Osteocyte (in vitro differentiated cells): ENCODE data around the gene RAD23B. TPM values are rescaled to one million over a fixed set of nuclear protein-coding genes. Genes with fewer than 3 reads are reported as not detected.

Source experiments
- DNase-seq: peaks from one replicate; pipeline ENCODE4 v3.0.0; 2021; ENCODE audit warnings: mixed read lengths; ENCODE audit not compliant: unreplicated experiment; ENCODE audit errors: extremely low spot score
- H3K27ac Mint-ChIP-seq: one replicate; pipeline ENCODE4 v1.8.0; 2021; ENCODE audit warnings: mild to moderate bottlenecking, mixed read lengths; ENCODE audit not compliant: unreplicated experiment
- H3K27me3 Mint-ChIP-seq: one replicate; pipeline ENCODE4 v1.8.0; 2021; ENCODE audit warnings: mixed read lengths; ENCODE audit not compliant: unreplicated experiment
- H3K36me3 Mint-ChIP-seq: one replicate; pipeline ENCODE4 v1.8.0; 2021; ENCODE audit warnings: mixed read lengths; ENCODE audit not compliant: unreplicated experiment
- H3K4me1 Mint-ChIP-seq: one replicate; pipeline ENCODE4 v1.8.0; 2021; ENCODE audit warnings: mixed read lengths; ENCODE audit not compliant: unreplicated experiment
- H3K4me3 Mint-ChIP-seq: one replicate; pipeline ENCODE4 v1.8.0; 2021; ENCODE audit warnings: mild to moderate bottlenecking, moderate library complexity, mixed read lengths; ENCODE audit not compliant: unreplicated experiment
- H3K9me3 Mint-ChIP-seq: one replicate; pipeline ENCODE4 v1.8.0; 2021; ENCODE audit warnings: mixed read lengths; ENCODE audit not compliant: unreplicated experiment
- long read RNA-seq: library from polyadenylated mRNA; unstranded; transcript quantifications from one replicate; pipeline ENCODE4 v2.0.0, GENCODE V29; 2021
- total RNA-seq: library from RNA; stranded (reverse); gene quantifications from 2 replicates; pipeline ENCODE4 v1.2.1, GENCODE V29; 2021
- TF ChIP-seq, protein P1 (sequence below): fragments of 200-600 bp; sonication (generic); IDR thresholded peaks from 2 replicates; pipeline ENCODE4 v1.5.0; 2021; ENCODE audit warnings: antibody characterized with exemption, mild to moderate bottlenecking, moderate library complexity

The RAD23B gene
- 125 and 126 TPM in 2 replicates for total RNA-seq
- long read RNA-seq, full-length matches to known transcripts = 2 of 16 reads
- long read RNA-seq, partial matches to known transcripts = 12 of 16 reads
- long read RNA-seq, other reads (novel, unspliced or antisense) = 2 of 16 reads

DNA sequence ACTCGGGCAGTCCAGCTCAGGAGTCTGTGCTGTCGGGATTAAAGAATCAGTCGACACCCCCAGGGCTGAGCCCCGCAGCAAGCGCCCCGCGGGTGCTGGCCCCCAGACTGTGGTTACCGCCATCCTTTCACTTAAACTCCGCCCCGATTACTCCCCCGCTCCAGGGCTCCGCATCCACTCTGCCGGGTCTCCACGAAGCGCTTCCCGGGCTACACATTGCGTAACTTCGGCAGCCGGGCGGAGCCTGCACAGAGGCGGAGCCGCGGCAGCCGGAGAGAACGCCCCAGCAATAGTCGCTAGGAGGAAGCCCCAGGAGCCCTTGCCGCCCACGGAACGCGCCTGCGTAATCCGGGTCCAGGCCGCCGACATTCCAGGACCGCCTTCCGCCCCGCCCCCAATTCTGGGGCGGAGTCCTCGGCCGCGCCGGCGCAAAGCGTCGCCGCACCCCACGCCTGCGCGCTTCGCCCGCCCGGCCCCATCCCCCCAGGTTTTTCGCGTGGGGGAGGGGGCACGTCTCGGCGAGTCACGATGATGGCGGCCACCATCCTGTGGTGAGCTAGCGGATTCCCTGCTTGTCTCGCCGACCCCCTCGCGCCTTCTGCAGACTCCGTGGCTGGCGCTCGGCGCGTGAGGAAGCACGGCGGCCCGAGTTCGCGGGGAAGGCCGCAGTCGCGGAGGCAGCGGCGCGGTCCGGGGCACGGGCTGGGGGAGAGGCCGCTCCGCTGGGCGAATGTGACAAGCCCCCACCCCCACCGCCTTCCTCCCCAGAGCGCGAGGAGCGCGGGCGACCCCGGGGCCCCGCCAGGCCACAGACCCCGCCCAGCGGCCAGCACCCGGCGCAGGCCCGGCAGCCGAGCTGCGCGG lies at the start of gene RAD23B:
RAD23B (plus strand) TSS at position 521 of the 864 bp plus-strand sequence. CDS start 351 bp downstream, outside the sequence.
- DNase-seq = peak; percentile 100
- TF ChIP-seq, protein P1, sequence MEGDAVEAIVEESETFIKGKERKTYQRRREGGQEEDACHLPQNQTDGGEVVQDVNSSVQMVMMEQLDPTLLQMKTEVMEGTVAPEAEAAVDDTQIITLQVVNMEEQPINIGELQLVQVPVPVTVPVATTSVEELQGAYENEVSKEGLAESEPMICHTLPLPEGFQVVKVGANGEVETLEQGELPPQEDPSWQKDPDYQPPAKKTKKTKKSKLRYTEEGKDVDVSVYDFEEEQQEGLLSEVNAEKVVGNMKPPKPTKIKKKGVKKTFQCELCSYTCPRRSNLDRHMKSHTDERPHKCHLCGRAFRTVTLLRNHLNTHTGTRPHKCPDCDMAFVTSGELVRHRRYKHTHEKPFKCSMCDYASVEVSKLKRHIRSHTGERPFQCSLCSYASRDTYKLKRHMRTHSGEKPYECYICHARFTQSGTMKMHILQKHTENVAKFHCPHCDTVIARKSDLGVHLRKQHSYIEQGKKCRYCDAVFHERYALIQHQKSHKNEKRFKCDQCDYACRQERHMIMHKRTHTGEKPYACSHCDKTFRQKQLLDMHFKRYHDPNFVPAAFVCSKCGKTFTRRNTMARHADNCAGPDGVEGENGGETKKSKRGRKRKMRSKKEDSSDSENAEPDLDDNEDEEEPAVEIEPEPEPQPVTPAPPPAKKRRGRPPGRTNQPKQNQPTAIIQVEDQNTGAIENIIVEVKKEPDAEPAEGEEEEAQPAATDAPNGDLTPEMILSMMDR = no peak
- H3K9me3 Mint-ChIP-seq = no peaks in the 10 kb centered on the region
- peaks cover 1% of the 10 kb centered on the region for H3K36me3 Mint-ChIP-seq
- H3K27me3 Mint-ChIP-seq = no peaks in the 10 kb centered on the region
- H3K27ac Mint-ChIP-seq = peak within 1 kb of the TSS; percentile 94
- H3K4me3 Mint-ChIP-seq = peak within 1 kb of the TSS; percentile 95
- peaks cover 37% of the 10 kb centered on the region for H3K4me1 Mint-ChIP-seq

DNA sequence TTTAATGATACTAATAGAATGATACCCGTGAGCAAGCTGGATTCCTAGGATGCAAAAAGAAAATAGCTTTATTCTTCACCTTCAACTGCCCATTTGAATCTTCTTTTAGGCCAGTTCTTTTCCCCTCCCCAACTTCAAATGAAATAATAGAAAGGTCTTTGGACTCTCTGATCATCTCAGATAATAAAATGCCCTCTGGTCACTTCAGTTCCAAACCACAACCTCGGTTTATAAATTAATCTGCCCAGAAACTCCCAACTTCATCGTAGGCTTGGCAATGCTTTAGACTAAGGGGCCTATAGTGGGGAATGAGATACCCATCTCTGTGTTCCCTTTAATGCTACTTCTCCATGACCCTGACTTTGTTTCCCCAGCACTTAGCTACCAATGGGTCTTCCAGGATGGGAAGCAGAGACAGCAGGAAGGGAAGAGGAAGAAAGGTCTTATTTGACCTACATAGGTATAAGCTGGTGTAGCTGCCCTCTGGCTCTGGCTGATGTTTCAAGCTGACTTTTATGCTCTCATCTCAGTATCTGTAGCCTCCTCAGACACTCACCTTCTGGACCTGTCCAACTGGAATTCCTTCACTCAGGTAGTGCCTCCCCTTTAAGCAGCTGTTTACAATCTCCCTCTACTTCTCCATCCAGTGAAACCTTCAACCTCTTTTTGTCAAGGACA lies 47.2 kb upstream of the RAD23B start:
- H3K4me3 Mint-ChIP-seq = no peak overlapping the region
- H3K36me3 Mint-ChIP-seq = no peaks in the 10 kb centered on the region
- TF ChIP-seq, protein P1 = no peak
- no peak overlapping the region for H3K27ac Mint-ChIP-seq
- no peaks in the 10 kb centered on the region for H3K4me1 Mint-ChIP-seq
- peaks cover 5% of the 10 kb centered on the region for H3K27me3 Mint-ChIP-seq
- DNase-seq = no peak
- H3K9me3 Mint-ChIP-seq = no peaks in the 10 kb centered on the region

DNA sequence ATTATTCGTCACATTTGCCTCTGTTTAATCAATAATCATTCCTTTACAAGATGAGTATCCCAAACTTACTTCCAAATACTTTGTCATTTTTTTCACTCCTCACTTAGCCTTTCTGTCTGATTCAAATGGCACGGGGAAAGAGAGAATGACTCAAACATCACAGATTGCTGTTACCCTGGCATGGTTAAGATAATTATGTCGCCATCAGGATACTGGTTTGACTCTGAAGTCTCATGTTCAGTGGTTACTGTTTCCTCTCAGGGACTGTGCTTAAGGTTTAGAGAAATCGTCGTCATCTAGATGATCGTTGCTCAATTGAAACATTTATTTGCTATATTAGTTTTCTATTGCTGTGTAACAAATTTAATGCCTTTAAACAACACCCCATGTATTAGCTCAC lies 45.2 kb upstream of the RAD23B start:
- TF ChIP-seq, protein P1 = no peak
- Mint-ChIP-seq H3K27ac (no peak overlapping the region), H3K4me3 (no peak overlapping the region), H3K27me3 (no peaks in the 10 kb centered on the region), H3K9me3 (no peaks in the 10 kb centered on the region), H3K4me1 (peaks cover 6% of the 10 kb centered on the region), H3K36me3 (no peaks in the 10 kb centered on the region)
- no peak for DNase-seq

DNA sequence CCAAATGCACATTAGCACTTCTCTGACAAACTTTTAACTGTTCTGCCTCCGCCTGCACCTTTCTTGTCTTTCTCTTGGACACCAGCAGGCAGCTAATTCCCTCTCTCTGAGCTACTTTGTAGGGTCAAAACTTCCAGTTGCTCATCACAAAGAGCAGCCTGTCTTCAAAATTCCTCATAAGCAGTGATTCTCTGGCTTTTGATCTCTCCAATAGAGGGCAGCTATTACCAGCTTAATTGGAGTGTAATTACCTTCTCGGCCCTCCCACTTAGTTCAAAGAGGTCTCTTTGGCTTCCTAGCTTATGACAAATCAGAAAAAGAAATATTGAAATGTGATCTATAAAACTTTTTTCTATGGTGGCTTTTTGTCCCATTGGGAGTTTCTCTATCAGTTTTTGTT lies 43.6 kb upstream of the RAD23B start:
- Mint-ChIP-seq H3K27me3 (no peaks in the 10 kb centered on the region), H3K4me3 (no peak overlapping the region), H3K36me3 (no peaks in the 10 kb centered on the region), H3K4me1 (peaks cover 11% of the 10 kb centered on the region), H3K9me3 (no peaks in the 10 kb centered on the region), H3K27ac (no peak overlapping the region)
- DNase-seq = no peak
- TF ChIP-seq, protein P1 = no peak

DNA sequence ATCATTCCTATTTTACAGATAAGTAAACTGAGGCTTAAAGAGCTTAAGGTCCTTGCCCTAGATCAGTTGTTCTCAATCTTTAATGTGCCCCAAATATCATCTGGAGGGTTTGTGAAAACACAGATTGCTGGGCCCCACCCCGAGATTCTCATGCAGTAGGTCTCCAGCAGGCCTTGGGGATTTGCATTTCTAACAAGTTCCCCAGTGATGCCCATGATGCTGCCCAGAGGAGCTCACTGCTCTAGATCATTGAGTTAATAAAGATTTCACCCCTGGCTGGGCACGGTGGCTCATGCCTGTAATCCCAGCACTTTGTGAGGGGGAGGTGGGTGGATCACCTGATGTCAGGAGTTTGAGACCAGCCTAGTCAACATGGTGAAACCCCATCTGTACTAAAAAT lies 42.8 kb upstream of the RAD23B start:
- no peak overlapping the region for H3K4me3 Mint-ChIP-seq
- H3K27ac Mint-ChIP-seq = no peak overlapping the region
- no peaks in the 10 kb centered on the region for H3K36me3 Mint-ChIP-seq
- DNase-seq = no peak
- H3K4me1 Mint-ChIP-seq = peaks cover 11% of the 10 kb centered on the region
- no peaks in the 10 kb centered on the region for H3K9me3 Mint-ChIP-seq
- H3K27me3 Mint-ChIP-seq = no peaks in the 10 kb centered on the region
- TF ChIP-seq, protein P1 = no peak
